Tibial artery (tissue), 4 donors: ENCODE data around the gene CSPG5.

Experiments used
- DNase-seq, 2 donors: peaks; one replicate each; pipeline ENCODE4 v3.0.0-alpha.2; 2019
- H3K27ac ChIP-seq, 2 donors: fragments of 200-600 bp; sonication (generic) in 1 of 2; 1 replicate in 1 of 2; 2 replicates in 1 of 2; pipeline ENCODE4 v1.5.1; 2018 to 2019; ENCODE audit warnings: mild to moderate bottlenecking in 1 of 2
- H3K27me3 ChIP-seq, 2 donors: fragments of 200-600 bp; sonication (generic) in 1 of 2; one replicate each; pipeline versions ENCODE4 v1.5.1 to v1.6.0; 2016 to 2019
- H3K36me3 ChIP-seq, 3 donors: fragments of 200-600 bp; sonication (generic) in 2 of 3; one replicate each; pipeline ENCODE4 v1.5.1; 2016 to 2019; ENCODE audit warnings: mild to moderate bottlenecking in 2 of 3
- H3K4me1 ChIP-seq, 4 donors: fragments of 200-600 bp; sonication (generic) in 2 of 4; 1 replicate in 3 of 4; 2 replicates in 1 of 4; pipeline ENCODE4 v1.5.1; 2016 to 2019
- H3K4me3 ChIP-seq, 2 donors: fragments of 200-600 bp; sonication (generic) in 1 of 2; 1 replicate in 1 of 2; 2 replicates in 1 of 2; pipeline ENCODE4 v1.5.1; 2018 to 2019; ENCODE audit warnings: mild to moderate bottlenecking in 2 of 2
- H3K9me3 ChIP-seq, 3 donors: fragments of 200-600 bp; sonication (generic) in 1 of 3; one replicate each; pipeline ENCODE4 v1.5.1; 2016 to 2019
- intact Hi-C: fragments of 100-400 bp; cut with DNase I; formaldehyde crosslinking; loops from one replicate; pipeline ENCODE4 v1.15.0; 2023; ENCODE audit warnings: low total_unique reads
- TF ChIP-seq, protein P1 (sequence below), 2 experiments: fragments of 200-600 bp in 1 of 2; fragments of 450-650 bp in 1 of 2; IDR thresholded peaks; one replicate each; pipeline ENCODE4 v1.5.1; 2017 to 2019; ENCODE audit warnings: antibody characterized with exemption in 2 of 2, mild to moderate bottlenecking in 1 of 2, moderate library complexity in 1 of 2

Gene CSPG5

DNA sequence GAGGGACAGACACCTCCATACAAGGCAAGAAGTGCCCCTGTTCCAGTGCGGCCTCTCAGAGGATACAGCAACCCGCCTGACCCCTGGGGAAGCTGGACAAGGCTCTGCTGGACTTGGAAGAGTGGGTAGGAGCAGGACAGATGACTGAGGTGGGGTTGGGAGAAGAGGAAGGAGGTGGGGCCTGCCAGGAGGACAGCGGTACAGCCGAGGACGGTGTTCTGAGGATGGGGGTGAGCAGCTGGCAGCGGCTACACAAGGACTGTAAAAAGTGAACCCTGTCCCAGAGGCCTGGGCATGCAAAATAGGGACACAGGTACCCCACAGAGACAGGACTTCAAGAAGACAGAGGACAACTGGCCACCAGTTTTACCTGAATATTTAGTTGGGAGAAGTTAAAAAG, 41.7 kb downstream of the CSPG5 start:
- H3K4me1 ChIP-seq: peaks cover 0 to under 1% (median 0%) of the 10 kb centered on the region in 4 donors
- no peak overlapping the region for H3K27ac ChIP-seq
- TF ChIP-seq, protein P1, sequence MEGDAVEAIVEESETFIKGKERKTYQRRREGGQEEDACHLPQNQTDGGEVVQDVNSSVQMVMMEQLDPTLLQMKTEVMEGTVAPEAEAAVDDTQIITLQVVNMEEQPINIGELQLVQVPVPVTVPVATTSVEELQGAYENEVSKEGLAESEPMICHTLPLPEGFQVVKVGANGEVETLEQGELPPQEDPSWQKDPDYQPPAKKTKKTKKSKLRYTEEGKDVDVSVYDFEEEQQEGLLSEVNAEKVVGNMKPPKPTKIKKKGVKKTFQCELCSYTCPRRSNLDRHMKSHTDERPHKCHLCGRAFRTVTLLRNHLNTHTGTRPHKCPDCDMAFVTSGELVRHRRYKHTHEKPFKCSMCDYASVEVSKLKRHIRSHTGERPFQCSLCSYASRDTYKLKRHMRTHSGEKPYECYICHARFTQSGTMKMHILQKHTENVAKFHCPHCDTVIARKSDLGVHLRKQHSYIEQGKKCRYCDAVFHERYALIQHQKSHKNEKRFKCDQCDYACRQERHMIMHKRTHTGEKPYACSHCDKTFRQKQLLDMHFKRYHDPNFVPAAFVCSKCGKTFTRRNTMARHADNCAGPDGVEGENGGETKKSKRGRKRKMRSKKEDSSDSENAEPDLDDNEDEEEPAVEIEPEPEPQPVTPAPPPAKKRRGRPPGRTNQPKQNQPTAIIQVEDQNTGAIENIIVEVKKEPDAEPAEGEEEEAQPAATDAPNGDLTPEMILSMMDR (IDR thresholded peaks at IDR 0.05): no peak
- intact Hi-C loops: no loop called here
- no peak for DNase-seq
- H3K27me3 ChIP-seq: no peaks in the 10 kb centered on the region
- no peaks in the 10 kb centered on the region for H3K9me3 ChIP-seq
- no peak overlapping the region for H3K4me3 ChIP-seq
- no peaks in the 10 kb centered on the region for H3K36me3 ChIP-seq

DNA sequence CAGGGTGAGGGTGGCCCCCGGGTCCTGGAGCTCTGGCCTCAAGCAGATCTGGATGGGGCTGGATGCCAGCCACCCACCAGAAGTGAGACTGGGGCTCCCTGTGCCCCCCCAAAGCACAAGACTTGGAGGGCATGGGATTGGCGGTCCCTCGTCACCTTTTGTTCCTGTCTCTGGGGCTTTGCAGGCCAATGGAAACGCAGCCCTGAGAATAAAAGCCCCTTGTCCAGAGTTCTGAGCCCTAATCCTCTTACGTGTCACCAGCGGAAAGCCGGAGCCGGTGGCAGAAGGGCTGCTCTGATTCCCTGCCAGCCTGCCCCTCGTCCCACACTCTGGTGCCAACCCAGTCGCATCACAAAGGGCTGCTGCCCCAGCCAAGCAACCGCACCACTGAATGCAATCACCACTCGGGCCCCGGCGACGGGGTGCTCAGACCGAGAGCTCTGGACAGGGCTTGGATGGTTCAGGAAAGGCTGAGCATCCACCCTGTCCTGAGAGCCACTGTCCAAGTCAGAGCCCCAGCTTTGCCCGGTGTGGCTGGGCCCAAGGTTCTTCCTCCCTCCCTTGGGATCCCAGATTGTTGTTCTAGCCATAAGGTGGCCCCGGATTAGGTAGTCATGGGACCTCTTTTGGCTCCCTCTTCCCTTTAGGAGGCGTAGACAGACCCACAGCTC, 42.3 kb downstream of the CSPG5 start:
- no peak for DNase-seq
- no peaks in the 10 kb centered on the region for H3K27me3 ChIP-seq
- TF ChIP-seq, protein P1 (IDR thresholded peaks at IDR 0.05): no peak
- H3K4me3 ChIP-seq: no peak overlapping the region
- no peaks in the 10 kb centered on the region for H3K9me3 ChIP-seq
- intact Hi-C loops: no loop called here
- H3K27ac ChIP-seq: no peak overlapping the region
- H3K36me3 ChIP-seq: no peaks in the 10 kb centered on the region
- no peaks in the 10 kb centered on the region for H3K4me1 ChIP-seq

DNA sequence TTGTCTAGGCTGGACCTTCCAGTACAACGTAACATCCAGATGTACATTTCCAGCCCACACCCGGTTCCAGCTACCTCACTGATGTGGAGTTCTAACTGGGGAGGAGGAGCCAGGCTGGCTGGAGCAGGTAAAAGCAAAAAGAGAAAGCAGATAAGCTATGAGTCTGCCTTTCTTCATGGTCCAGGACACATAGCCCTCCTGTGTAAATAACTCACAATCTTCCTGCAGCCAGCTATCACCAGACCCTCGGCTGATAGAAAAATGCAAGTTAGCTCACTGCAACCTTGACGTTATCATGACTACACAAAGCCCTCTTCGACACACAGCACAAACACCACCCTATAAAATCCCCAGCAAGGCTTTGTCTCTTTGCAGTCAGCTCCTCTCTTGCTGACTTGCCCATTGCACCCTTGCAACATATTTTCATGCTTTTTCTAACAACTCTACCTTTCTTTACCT, 44.6 kb downstream of the CSPG5 start:
- DNase-seq: no peak
- Histone ChIP-seq H3K4me1 (no peaks in the 10 kb centered on the region), H3K27me3 (no peaks in the 10 kb centered on the region), H3K27ac (no peak overlapping the region), H3K4me3 (no peak overlapping the region), H3K9me3 (no peaks in the 10 kb centered on the region), H3K36me3 (no peaks in the 10 kb centered on the region)
- intact Hi-C loops: no loop called here
- TF ChIP-seq, protein P1 (IDR thresholded peaks at IDR 0.05): no peak

DNA sequence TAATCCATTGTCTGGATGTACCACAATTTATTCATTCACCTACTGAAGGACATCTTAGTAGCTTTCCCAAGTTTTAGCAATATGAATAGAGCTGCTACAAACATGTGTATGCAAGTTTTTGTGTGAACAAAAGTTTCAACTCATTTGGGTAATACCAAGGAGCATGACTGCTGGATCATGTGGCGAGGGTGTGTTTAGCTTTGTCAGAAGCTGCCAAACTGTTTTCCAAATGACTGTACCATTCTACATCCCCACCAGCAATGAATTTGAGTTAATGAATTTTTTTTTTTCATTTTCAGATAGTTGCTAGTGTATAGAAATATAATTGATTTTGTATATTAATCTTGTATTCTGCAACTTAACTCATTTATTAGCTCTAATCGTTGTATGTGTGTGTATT, 45.2 kb downstream of the CSPG5 start:
- H3K27ac ChIP-seq: no peak overlapping the region
- DNase-seq: no peak
- no peaks in the 10 kb centered on the region for H3K36me3 ChIP-seq
- no peaks in the 10 kb centered on the region for H3K4me1 ChIP-seq
- no peaks in the 10 kb centered on the region for H3K27me3 ChIP-seq
- intact Hi-C loops: no loop called here
- no peak overlapping the region for H3K4me3 ChIP-seq
- TF ChIP-seq, protein P1 (IDR thresholded peaks at IDR 0.05): no peak
- H3K9me3 ChIP-seq: no peaks in the 10 kb centered on the region

DNA sequence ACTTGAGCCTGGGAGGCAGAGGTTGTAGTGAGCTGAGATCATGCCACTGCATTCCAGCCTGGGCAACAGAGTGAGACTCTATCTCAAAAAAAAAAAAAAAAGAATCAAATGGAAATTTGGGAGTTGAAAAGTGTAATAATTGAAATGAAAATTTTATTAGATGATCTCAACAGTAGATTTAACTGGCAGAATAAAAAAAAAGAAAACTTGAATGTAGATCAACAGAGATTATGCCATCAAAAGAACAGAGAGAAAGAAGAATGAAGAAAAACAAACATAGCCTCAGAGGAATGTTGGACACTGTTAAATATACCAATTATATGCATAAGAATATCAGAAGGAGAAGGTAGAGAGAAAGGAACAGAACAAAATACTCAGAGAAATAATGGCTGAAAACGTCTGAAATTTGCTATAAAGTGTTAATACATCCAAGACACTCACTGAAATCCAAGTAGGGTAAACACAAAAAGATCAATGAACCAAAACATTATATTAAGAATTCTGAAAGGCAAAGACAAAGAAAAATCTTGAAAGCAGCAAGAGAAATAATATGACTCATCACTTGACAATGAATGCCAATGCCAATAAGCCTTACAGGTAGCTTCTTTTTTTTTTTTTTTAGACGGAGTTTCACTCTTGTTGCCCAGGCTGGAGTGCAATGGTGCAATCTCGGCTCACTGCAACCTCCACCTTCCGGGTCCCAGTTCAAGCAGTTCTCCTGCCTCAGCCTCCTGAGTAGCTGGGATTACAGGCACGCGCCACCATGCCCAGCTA, 50.5 kb downstream of the CSPG5 start:
- no peak overlapping the region for H3K4me3 ChIP-seq
- no peak for DNase-seq
- no peak overlapping the region for H3K27ac ChIP-seq
- intact Hi-C loops: no loop called here
- no peaks in the 10 kb centered on the region for H3K36me3 ChIP-seq
- TF ChIP-seq, protein P1 (IDR thresholded peaks at IDR 0.05): no peak
- no peaks in the 10 kb centered on the region for H3K4me1 ChIP-seq
- no peaks in the 10 kb centered on the region for H3K9me3 ChIP-seq
- H3K27me3 ChIP-seq: no peaks in the 10 kb centered on the region
